Measurements from ENCODE around the gene PGAM1. TPM values are rescaled to one million over a fixed set of nuclear protein-coding genes. Genes with fewer than 3 reads are reported as not detected.

The PGAM1 gene
- total RNA-seq, 1 donor from 2014 or later = 463 TPM

Other genes with a start within 250 kb of the PGAM1 start
- 0.03 and 0.05 TPM in 2 replicates for gene SLIT1, start 240.2 kb upstream of the PGAM1 start, total RNA-seq
- gene ARHGAP19, start 133.6 kb upstream of the PGAM1 start, total RNA-seq = 4.7 and 4.8 TPM in 2 replicates
- gene FRAT1, start 106.9 kb upstream of the PGAM1 start, total RNA-seq = 1.3 and 1.8 TPM in 2 replicates
- 6.5 and 7.6 TPM in 2 replicates for gene FRAT2, start 91.5 kb upstream of the PGAM1 start, total RNA-seq
- 25.6 and 26.5 TPM in 2 replicates for gene RRP12, start 24.9 kb upstream of the PGAM1 start, total RNA-seq
- 25.1 and 26.8 TPM in 2 replicates for gene EXOSC1, start 19.8 kb downstream of the PGAM1 start, total RNA-seq
- gene ZDHHC16, start 20.0 kb downstream of the PGAM1 start, total RNA-seq = 42.1 and 49.9 TPM in 2 replicates
- 149 and 168 TPM in 2 replicates for gene MMS19, start 72.2 kb downstream of the PGAM1 start, total RNA-seq
- gene UBTD1, start 72.7 kb downstream of the PGAM1 start, total RNA-seq = 81.1 and 95.8 TPM in 2 replicates
- gene ANKRD2, start 146.6 kb downstream of the PGAM1 start, total RNA-seq = 61.9 and 115 TPM in 2 replicates
- 1.1 and 1.8 TPM in 2 replicates for gene HOGA1, start 158.2 kb downstream of the PGAM1 start, total RNA-seq
- gene C10orf62, start 163.5 kb downstream of the PGAM1 start, total RNA-seq = 0.62 TPM in 1 of 2 replicates, not detected in the other
- 4.9 and 5.9 TPM in 2 replicates for gene MORN4, start 207.3 kb downstream of the PGAM1 start, total RNA-seq
- 32.2 and 33.7 TPM in 2 replicates for gene PI4K2A, start 214.5 kb downstream of the PGAM1 start, total RNA-seq

Data from myocyte (in vitro differentiated cells).